HG03558 (cell line): Measurements from ENCODE around the gene MRPL9.

Experiments used
- ATAC-seq: cut with Tn5 transposase; IDR thresholded peaks from one replicate; pipeline ENCODE4 v1.9.1; 2021; ENCODE audit warnings: moderate number of reproducible peaks; ENCODE audit not compliant: unreplicated experiment; ENCODE audit errors: extremely low read depth

The MRPL9 gene

GRCh38 chr1:151762941-151763921 lies at the start of gene MRPL9:
MRPL9 (minus strand) TSS chr1:151763496; CDS start chr1:151763479, 17 bp downstream.
- peak; percentile 77 for ATAC-seq

- ATAC-seq = no peak
Observed at GRCh38 chr1:151811181-151811580, 47.9 kb upstream of the MRPL9 start.

DNA sequence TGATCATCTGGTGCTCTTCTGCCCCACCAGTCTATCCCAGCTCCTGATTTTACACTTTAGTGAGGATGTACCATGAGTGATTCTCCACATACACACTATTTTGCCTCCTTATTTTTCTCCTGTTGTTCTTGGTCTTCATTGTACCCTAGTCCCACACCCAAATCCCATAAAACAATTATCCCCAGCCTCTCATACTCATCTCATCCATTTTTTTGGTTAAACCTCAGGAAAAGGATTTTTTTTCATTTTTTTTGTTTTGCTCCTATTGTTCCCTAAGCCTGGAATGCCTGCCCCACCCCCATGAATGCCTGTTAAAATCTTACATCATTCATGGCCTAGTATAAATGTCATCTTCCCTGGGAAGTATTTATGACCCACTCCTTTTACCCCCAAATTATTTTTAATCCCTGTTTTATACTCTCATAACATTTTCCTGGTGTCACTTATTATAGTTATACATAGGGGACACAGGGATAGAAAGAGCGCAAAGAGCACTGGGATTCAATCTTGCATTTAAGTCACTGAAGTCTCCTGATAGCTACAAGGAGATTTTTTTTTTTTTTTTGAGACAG lies 46.8 kb upstream of the MRPL9 start:
- ATAC-seq = no peak

- no peak for ATAC-seq
Observed at GRCh38 chr1:151809290-151809984, 46.1 kb upstream of the MRPL9 start.

DNA sequence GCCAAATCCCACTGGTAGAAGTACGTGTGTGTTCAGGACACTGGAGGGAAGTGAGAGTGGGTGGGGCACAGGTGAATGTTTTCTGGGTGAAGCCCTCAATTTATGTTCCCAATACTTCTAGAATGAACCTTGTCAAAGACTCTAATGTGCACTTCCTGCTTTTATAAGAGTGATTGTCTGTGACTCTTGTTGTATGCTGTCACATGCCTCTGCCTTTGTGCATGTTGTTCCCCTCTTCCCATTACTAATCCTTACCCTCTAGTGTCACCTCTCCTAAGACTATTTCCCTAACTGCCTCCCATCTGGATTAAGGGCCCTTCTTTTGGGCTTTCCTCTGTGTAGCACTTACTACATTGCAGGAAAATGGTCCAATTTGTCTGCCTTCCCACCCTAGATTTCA lies 44.5 kb upstream of the MRPL9 start:
- no peak for ATAC-seq

- no peak for ATAC-seq
Observed at GRCh38 chr1:151807131-151807530, 43.8 kb upstream of the MRPL9 start.

GRCh38 chr1:151806170-151806569 lies 42.9 kb upstream of the MRPL9 start:
- ATAC-seq = no peak

- ATAC-seq = no peak
Observed at GRCh38 chr1:151805066-151805820, 41.9 kb upstream of the MRPL9 start, which contains the start of gene LINGO4. LINGO4 (minus strand) TSS chr1:151805419; CDS start chr1:151802704, 2,715 bp downstream.

DNA sequence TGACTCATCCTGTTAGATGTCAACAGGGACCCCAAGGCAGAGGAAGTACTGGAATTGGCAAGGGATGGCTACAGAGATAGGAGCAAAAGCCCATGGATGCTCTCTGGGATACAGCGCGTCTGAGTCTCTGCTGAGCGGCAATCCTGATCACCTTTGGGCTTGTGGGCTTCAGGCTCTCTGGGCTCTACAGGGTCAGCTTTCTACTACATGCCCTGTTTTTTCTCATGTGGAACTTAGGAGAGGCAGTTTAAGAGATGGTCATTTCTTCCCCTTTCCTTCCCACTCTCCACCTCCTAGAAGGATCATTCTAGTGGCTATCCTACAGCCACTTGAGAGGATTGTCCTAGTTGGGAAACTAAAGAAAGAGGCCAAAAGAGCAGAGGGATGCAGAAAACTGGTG lies 40.6 kb upstream of the MRPL9 start:
- no peak for ATAC-seq

GRCh38 chr1:151803164-151803563 lies 39.9 kb upstream of the MRPL9 start:
- ATAC-seq = no peak

- ATAC-seq = no peak
Observed at GRCh38 chr1:151802372-151802771, 39.1 kb upstream of the MRPL9 start.

GRCh38 chr1:151801846-151802245 lies 38.5 kb upstream of the MRPL9 start:
- ATAC-seq = no peak

GRCh38 chr1:151801310-151801820 lies 38.1 kb upstream of the MRPL9 start:
- no peak for ATAC-seq

GRCh38 chr1:151800830-151801229 lies 37.5 kb upstream of the MRPL9 start:
- no peak for ATAC-seq

- no peak for ATAC-seq
Observed at GRCh38 chr1:151799179-151800022, 36.1 kb upstream of the MRPL9 start.

- ATAC-seq = no peak
Observed at GRCh38 chr1:151798571-151798970, 35.3 kb upstream of the MRPL9 start.

GRCh38 chr1:151790940-151791651 lies 27.8 kb upstream of the MRPL9 start:
- no peak for ATAC-seq
